Coronary artery (tissue), 2 donors: Measurements from ENCODE around the gene MPV17L2.

Experiments used
- DNase-seq: peaks from one replicate; pipeline ENCODE4 v3.0.0-alpha.2; 2017; ENCODE audit warnings: low spot score
- H3K27ac ChIP-seq, 2 donors: fragments of 200-600 bp; sonication (generic); one replicate each; pipeline ENCODE4 v1.5.1; 2016 to 2019
- H3K4me3 ChIP-seq: fragments of 200-600 bp; sonication (generic); 2 replicates; pipeline ENCODE4 v1.5.1; 2016; ENCODE audit warnings: mild to moderate bottlenecking, moderate library complexity
- TF ChIP-seq, protein P1 (sequence below): fragments of 200-600 bp; sonication (generic); IDR thresholded peaks from one replicate; pipeline ENCODE4 v1.5.1; 2019; ENCODE audit warnings: antibody characterized with exemption

The MPV17L2 gene

DNA sequence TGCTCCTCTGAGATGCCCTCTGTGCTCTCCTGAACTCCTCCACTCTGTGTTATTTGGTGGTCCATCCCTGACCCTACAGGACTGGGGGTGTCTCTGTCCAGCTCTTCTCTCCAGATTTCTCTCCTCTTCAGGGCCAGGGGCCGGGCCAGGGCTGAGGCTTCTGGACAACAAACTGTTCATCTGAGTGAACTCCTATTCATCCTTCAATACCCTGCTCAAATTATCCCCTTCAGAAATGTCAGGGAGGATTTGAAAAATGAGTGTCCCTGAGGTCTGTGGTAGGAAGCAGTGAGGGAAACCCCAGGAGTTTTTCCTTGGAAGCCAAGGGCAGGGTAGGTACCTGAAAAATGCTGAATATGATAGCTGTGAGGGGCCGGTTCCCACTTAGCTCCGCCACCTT, 25.6 kb downstream of the MPV17L2 start:
- H3K4me3 ChIP-seq = no peak overlapping the region
- no peak overlapping the region for H3K27ac ChIP-seq
- DNase-seq = no peak
- TF ChIP-seq, protein P1, sequence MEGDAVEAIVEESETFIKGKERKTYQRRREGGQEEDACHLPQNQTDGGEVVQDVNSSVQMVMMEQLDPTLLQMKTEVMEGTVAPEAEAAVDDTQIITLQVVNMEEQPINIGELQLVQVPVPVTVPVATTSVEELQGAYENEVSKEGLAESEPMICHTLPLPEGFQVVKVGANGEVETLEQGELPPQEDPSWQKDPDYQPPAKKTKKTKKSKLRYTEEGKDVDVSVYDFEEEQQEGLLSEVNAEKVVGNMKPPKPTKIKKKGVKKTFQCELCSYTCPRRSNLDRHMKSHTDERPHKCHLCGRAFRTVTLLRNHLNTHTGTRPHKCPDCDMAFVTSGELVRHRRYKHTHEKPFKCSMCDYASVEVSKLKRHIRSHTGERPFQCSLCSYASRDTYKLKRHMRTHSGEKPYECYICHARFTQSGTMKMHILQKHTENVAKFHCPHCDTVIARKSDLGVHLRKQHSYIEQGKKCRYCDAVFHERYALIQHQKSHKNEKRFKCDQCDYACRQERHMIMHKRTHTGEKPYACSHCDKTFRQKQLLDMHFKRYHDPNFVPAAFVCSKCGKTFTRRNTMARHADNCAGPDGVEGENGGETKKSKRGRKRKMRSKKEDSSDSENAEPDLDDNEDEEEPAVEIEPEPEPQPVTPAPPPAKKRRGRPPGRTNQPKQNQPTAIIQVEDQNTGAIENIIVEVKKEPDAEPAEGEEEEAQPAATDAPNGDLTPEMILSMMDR = no peak

DNA sequence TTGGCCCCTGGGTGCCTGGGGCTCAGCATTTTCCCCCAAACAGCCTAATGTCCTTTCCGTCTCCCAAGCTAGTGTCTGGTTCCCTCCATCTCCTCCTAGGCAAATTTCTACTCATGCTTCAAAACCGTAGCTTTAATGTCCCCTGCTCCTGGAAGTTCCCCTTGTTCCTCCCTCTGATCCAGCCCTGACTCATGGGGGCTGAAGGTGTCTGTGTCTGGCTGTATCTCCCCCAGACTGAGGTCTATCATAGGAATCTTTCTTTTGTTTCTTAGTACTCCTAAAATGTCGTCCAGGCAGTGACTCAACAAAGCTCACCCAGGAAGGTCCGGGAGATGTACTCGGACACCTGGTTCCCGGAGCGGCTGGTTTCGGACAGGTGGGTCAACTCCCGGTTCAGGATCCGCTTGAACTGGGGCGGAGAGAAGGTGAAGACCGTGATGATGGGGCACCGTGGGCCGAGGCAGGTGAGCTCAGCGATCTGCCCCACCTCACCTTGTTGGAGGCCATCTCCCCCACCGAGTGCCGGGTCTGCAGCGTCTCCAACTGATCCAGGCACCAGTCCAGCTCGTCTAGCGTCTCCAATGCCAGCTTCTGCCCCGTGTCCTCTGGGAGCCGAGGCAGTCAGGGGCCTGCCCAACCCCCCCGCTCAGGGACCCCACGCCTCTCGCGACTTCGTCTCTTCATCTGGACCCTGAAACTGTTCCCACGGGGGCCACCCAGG, 27.1 kb downstream of the MPV17L2 start:
- TF ChIP-seq, protein P1 = no peak

DNA sequence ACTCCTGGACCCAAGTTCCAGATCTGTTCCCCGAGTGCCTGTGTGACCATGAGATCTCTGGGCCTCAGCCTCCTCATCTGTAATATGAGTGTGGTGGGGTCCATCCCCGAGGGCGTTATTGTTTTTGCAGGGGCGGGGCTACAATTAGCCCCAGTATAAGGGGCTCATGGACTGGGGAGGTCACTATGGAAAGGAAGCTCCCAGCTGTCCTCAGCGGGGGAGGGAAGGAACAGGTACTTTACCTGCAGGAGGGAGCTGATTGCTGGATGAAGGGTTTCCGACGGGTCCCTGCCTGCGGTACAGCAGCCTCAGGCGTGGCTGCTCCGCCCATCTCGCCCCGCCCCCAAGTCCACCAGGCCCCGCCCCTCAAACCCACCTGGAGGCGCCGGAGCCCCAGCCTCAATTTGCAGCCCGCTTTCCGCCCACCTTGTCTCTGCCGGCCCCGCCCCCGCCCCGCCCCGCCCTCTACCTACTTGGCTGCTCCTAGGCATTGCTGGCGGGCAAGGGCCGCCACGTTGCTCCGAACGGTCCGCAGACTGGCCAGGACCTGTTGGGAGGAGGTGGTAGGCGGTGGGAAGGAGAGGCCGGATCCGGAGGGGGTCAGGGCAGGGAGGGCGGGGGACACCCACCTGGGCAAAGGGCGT, 27.7 kb downstream of the MPV17L2 start:
- no peak overlapping the region for H3K4me3 ChIP-seq
- TF ChIP-seq, protein P1 = no peak
- H3K27ac ChIP-seq = no peak overlapping the region
- DNase-seq = no peak

More for the DNA sequence above, 27.1 kb downstream of the MPV17L2 start:
- no peak for DNase-seq
- Histone ChIP-seq H3K27ac (no peak overlapping the region), H3K4me3 (no peak overlapping the region)

DNA sequence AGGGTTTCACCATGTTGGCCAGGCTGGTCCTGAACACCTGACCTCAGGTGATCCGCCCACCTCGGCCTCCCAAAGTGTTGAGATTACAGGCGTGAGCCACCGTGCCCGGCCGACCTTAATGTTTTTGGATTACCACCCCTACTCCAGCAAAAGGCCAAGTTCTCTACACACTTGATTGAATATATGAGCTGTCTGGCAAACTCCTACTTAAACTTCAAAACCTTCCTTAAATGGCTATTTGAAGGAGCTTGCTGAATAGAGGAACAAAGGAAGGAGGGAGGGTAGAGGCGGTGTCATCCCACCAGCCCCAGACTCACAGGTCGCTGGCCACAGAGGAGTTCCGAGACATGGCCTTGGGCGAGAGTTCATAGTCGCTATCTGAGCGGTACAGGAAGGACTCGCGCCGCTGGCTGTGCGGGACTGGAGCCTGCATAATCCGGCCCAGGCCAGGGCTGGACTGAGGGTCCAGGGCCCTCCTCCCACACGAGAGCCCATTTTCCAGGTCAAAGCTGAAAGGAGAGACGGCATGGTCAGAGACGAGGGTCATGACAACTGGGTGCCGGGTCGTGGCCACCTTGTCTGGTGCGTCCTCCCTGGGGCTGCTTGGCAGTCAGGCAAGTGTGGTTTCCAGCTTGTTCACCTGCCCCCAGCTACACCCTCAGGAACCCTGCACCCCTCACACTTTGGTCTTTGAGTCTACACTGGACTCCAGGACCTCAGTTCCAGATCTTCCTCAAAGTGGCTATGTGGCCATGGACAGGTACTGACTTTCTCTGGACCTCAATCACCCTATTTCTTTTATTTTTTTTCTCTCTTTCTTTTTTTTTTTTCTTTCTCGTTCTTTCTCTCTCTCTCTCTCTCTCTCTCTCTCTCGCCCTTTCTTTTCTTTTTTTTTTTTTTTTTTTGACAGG, 29.1 kb downstream of the MPV17L2 start:
- H3K4me3 ChIP-seq = no peak overlapping the region
- TF ChIP-seq, protein P1 = no peak
- no peak for DNase-seq
- no peak overlapping the region for H3K27ac ChIP-seq

DNA sequence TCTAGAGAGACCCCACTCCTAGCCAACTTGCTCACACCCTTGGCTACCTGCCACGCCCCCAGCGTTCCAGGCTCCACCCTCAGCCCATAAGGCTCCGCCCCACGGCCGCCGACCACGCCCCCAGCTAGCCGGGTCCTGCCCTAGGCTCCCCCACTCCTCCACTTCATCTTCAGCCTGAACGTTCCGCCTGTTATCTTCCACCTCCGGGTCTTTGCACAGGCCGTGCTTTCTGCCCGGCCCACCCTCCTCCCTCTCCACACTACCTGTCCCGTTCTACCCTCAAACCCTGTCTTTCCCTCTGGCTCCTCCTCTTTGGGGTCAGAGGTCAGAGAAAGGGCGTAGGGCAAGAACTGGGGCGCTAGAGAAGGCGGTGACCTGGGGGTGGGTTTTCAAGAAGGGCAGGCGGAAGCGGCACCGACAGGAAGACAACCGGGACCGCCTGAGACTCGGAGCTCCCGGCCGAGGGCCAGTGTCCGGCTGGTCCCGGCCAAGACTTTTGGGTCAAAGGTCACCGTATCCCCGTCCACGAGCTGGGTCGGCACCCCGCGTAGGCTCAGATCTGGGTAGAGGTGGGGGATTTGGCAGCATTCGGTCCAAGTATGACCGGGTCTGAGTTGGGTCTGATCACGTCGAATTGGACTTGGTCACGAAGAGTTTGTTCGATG, 31.0 kb downstream of the MPV17L2 start:
- DNase-seq = no peak
- Histone ChIP-seq H3K27ac (peak overlapping the region in 1 of 2 donors; percentile 83), H3K4me3 (peak overlapping the region; percentile 70)
- TF ChIP-seq, protein P1 = no peak

DNA sequence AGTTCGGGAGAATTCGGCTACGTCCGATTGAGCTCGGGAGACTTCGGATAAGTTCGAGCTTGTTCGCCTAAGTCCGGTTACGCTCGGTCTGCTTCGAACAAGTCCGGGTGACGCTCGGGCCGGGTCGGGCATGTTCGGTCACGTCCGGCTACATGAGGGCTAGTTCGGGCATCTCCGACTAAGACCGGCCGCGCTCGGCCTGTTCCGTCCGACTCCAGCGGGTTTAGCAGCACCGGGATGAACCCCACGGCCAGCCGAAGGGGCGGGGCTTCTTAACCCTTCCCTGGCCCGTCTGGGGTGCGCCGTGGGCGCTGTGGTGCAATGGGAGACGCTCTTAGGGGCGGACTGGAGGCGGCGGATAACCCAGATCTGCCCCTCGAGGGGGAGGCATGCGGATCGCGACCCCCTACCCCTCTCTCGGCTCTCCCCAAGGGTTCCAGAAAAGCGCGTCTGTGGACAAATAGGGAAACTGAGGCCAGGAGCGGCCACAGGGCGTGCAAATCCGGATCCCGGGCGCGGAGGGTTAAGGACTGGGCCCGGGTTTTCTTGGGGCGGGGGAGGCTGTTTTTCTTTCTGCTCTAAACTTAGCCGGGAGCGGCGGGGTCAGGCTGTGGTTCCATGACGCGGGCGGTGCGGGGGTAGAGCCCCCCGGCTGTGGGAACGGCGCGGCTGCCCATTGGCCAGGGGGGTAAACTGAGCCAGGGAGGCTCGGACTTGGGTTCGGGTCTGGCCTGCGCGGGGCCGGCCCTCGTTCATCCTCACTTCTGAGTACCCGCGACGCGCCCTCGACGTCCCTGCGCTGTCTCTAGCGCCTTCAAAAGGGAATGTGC, 31.7 kb downstream of the MPV17L2 start:
- TF ChIP-seq, protein P1 = no peak
- Histone ChIP-seq H3K4me3 (peak overlapping the region; percentile 70), H3K27ac (peak overlapping the region; percentile 54 to 83)
- DNase-seq = peak; percentile 99
